Urothelium cell line (cell line): ENCODE data around the gene CEP95.
"Not testable (repeated sequence)": the region's sequence is repeated elsewhere in the genome, so short reads cannot be mapped to it uniquely, and the experiment has no call there.

Experiments
- DNase-seq: peaks from one replicate; pipeline ENCODE4 v3.0.0; 2011; ENCODE audit warnings: low spot score, mixed read lengths
- FAIRE-seq: peaks from 2 replicates; lab custom pipeline; 2011; peaks lifted over from hg19 to GRCh38; lab: Jason Lieb, UNC

Gene CEP95, protein sequence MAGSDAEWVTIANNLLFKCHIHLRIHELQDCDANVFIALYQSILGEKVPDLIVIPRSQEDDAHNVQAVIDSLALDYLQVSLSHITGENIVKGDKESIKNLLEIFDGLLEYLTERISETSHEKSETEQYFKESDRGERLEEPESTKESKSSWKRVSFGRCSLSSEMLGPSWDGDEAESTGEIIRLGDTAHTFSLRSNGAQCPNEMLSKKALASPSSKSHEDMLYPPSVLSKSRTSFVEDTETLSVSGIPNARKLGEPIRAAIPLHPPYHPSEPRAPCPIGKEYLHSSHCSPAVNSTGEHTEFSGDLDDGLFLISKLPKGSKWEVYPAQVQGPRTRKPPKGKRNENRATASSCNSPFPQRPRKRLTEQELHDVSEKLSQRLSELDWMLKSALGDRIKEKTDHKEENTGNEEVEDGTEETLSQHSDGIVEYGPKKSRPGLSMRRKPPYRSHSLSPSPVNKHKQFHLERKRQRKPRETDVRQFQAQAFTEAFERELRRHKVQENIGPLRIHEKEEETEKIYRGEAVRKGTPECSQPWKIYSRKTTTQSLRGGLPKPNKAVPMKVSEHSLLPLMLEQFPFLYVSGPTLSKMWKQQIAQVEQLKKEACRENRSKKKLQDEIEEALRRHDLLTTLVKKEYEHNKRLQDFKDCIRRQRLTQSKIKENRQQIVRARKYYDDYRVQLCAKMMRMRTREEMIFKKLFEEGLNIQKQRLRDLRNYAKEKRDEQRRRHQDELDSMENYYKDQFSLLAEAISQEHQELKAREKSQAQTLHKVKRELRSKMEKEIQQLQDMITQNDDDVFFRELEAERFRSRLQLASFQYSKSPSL

DNA sequence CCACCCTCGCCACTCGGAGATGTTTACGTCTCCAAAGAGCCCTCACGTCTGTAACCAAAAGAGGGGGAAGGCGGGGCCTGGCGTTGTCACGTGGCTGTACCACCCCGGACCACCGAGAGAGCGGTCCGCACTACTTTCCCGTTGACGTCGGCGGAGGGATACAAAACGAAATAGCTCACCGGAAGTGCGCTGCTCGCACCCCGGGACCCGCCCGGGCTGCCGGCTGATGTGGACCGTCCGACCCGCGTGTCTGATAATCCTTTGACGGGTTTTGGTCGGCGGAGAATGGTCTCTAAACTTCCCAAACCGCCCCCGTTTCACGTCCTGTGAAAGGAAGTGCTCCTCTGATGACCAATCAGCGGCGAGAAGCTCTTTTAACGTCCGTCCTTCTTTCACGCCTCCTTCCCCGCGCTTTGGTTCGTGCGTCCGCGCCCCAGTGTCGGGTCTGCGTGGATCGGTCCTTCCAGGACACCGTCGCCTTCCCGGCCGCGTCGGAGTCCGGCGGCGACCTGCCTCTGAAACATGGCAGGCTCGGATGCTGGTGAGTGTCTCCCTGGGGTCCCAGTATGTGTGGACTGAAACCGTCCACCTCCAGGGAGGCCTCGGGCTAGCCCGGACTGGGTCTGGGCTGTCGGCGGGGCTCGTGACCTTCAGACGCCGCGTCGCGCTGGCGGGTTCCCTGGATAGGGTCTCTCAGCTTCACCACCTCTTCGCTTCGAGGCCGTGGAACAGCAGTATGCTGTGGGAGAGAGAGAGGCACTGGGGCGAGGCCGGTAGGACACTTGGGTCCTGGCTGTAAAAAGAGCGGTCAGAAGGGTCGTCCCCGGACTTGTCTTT, at the start of gene CEP95:
TSS of gene CEP95 (plus strand) at position 402 of the 837 bp plus-strand sequence. CDS start at position 523, 121 bp downstream.
- FAIRE-seq (peak; percentile 80), DNase-seq (peak; percentile 92)

GRCh38 chr17:64457156-64457555, 49.6 kb upstream of the CEP95 start:
- FAIRE-seq = no peak

DNA sequence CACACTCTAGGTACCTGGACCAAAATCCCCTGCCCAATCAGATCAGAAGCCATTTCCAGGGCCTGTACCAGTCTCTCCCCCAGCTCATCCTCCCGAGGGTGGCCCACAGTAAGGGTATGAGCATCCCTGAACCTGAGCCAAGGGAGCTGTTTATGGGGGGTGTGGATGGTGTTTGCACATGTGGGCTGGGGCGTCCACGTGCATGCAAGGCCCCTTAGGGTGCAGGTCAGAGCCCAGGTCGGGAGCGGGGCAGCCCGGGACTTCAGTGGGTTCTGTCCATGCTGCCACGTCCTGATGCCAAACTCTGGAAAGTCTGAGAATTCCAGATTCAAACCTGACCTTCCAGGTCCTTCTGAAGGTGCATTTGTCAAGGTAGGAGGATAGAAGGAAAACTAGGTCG, 48.0 kb upstream of the CEP95 start:
- no peak for FAIRE-seq
- no peak for DNase-seq

More at GRCh38 chr17:64457156-64457555, 49.6 kb upstream of the CEP95 start:
- no peak for DNase-seq

DNA sequence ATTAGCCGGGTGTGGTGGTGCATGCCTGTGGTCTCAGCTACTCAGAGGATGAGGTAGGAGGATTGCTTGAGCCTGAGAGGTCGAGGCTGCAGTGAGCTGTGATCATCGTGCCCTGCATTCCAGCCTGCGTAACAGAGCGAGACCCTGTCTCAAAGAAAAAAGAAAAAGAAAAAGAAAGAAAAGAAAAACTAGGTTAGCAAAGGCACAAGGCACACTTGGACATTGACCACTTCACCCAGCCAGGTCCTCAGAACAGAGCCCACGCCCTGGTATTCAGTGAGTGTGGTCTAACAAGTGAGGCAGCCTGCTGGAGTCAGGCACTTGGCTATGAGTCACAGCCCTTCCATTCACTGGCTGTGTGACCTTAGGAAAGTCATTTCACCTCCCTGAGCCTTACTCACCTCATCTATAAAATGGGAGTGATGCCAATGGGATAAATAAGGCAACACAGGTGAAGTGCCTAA, 47.5 kb upstream of the CEP95 start:
- no peak for FAIRE-seq
- DNase-seq = peak; percentile 77

GRCh38 chr17:64459818-64460217, 47.0 kb upstream of the CEP95 start:
- not testable (repeated sequence) for DNase-seq, FAIRE-seq

- FAIRE-seq = no peak
- DNase-seq = no peak
These were observed 45.8 kb upstream of the CEP95 start for GRCh38 chr17:64460955-64461354.

GRCh38 chr17:64461788-64462187, 45.0 kb upstream of the CEP95 start:
- FAIRE-seq = no peak

DNA sequence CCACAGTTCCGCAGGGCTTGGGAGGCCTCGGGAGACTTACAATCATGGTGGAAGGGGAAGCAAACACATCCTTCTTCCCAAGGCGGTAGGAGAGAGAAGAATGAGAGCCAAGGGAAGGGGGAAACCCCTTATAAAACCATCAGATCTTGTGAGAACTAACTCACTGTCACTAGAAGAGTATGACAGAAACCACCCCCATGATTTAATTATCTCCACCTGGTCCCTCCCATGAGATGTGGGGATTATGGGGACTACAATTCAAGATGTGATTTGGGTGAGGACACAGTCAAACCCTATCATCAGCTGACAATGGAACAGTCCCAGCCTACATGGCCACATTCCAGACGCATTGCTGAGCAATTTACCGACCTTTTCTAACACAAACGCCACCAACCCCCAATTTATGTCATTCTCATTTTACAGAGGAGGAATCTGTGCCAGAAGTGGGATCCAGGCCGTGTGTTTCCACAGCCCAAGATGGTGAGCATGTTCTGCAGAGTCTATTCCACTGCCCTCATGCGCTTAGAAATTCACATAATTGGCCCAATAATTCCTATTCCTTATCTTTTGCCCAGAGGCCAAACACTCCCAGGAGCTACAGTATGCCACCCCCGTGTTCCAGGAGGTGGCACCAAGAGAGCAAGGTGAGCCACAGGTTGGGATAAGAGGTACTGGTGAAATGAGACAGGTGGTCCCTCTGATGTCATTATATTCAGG, 40.6 kb upstream of the CEP95 start:
- no peak for FAIRE-seq
- DNase-seq = peak; percentile 48

More at GRCh38 chr17:64461788-64462187, 45.0 kb upstream of the CEP95 start:
- no peak for DNase-seq

- FAIRE-seq, DNase-seq: not testable (repeated sequence)
These were observed 39.9 kb upstream of the CEP95 start for GRCh38 chr17:64466834-64467233.

DNA sequence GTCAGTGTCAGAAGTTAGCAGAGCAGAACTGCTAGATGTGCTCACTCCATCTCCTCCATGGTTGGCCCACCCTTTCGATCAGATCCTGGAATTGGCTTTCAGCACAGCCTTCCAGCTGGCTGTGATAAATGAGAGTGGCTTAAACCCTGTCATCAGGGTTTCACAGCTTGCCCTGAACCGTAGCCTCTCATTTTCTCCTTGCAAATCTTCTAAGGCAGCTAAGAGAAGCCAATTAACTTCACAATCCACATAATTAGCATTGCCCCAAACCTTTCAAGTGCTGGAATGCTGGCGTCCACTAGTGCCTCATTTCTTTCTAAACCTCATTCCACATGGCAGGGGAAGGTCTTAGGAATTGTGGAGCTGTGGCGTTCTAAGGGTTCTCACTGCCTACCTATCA, 36.2 kb upstream of the CEP95 start:
- no peak for DNase-seq
- no peak for FAIRE-seq

DNA sequence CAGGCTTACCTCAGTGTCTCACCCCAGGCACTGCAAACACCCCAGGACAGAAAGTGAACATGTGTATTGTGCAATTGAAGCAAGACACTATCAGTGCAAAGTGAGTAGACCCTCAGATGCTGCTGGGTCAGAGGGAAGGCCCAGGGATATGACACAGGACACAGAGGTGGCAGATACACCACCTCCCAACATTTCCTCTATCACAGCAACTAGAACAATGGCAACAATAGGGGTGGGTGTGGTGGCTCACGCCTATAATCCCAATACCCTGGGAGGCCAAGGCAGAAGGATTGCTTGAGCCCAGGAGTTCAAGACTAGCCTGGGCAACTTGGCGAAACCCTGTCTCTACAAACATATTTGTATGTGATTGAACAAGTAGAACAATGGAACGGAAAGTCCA, 35.3 kb upstream of the CEP95 start:
- DNase-seq (no peak), FAIRE-seq (no peak)

GRCh38 chr17:64472564-64472963, 34.2 kb upstream of the CEP95 start:
- FAIRE-seq = no peak
- no peak for DNase-seq

DNA sequence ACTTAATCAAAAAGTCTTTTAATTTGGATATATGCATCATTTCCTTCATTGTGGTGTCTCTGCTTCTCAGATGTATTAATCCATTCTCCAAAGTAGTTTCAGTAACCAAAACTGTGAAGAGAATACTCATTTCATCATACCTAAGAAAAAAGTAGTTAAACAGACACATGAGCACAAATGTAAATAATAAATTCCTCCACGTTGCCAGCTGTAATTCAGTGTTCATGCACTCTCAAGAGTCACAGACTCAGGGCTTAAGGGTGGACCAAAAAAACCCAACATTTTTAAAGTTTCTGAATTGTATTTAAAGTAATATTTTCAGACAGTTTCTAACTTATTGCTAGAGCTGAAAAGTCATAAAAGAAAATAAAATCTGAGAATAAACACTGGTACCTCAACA, 28.9 kb upstream of the CEP95 start:
- FAIRE-seq = no peak

DNA sequence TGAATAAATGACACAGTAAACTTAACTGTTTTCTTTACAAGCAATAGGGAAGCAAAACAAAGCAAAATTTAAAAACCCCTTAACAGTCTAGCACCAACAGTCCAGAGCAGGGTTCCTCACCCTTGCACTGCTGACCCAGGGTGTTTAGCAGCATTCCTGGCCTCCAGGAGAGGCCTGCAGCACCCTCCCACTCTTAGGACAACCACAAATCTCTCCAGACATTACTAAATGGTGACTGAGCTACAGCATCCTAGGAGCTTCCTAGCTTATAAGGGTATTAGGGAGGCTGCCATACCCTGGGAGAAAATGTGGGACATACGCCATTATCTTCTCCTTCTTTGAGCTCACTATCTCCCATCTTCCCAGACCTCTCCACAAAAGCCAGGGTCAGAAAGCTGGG, 25.8 kb upstream of the CEP95 start:
- DNase-seq (no peak), FAIRE-seq (no peak)

More for the DNA sequence above, 28.9 kb upstream of the CEP95 start:
- no peak for DNase-seq

DNA sequence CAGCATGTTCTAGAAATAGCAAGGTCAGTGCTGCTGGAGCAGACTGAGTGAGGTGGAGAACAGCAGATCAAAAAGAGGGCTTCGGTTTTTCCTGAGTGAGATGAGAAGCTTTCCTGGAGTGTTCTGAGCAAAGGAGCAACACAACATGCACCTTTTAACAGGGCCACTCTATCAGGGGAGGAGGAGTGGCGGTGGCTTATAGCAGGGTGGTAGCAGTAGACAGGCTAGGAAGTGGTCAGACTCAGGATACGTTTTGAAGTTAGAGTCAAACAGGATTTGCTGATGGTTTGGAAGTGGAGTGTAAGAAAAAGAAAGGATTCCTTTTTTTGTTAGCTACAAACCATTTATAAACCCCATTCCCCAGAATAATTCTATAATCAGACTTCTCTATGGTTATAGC, 22.4 kb upstream of the CEP95 start:
- no peak for FAIRE-seq

DNA sequence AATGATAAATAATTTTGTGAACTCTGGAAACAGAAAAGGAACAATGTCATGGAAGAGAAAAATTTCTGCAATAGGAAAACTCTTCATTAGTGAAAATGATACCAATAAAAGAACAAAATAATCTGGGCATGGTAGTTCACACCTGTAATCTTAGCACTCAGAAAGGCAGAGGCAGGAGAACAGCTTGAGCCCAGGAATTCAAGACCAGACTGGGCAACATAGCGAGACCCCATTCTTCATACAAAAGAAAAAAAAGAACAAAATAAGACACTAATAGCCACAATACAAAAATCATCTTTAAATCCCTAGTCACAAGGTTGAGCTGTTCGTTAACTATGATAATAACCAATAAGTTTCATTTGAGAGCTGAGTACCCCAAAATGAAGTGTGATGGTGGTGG, 18.5 kb upstream of the CEP95 start:
- no peak for DNase-seq
- no peak for FAIRE-seq

More for the DNA sequence above, 22.4 kb upstream of the CEP95 start:
- DNase-seq = no peak

GRCh38 chr17:64491034-64491860, 15.5 kb upstream of the CEP95 start:
- DNase-seq = no peak
- FAIRE-seq = no peak

GRCh38 chr17:64491994-64492393, 14.8 kb upstream of the CEP95 start:
- no peak for DNase-seq
- FAIRE-seq = no peak

GRCh38 chr17:64492481-64493109, 14.2 kb upstream of the CEP95 start:
- FAIRE-seq (no peak), DNase-seq (peak; percentile 25)
